Neural cell (in vitro differentiated cells): ENCODE results near the gene C11orf21. TPM values are rescaled to one million over a fixed set of nuclear protein-coding genes. Genes with fewer than 3 reads are reported as not detected.

Experiments used
- H2AFZ ChIP-seq: fragments of 200-600, 300-800 bp; sonication (generic), shearing (Covaris generic); 2 replicates; pipeline ENCODE4 v1.6.0; 2014; ENCODE audit warnings: low read depth, mild to moderate bottlenecking, antibody characterized with exemption, low read length, moderate library complexity
- H3F3A ChIP-seq: fragments of 200-600 bp; shearing (Covaris generic); 2 replicates; pipeline ENCODE4 v1.6.1; 2016; ENCODE audit warnings: mild to moderate bottlenecking, moderate library complexity, mixed read lengths, antibody characterized with exemption, low read length; ENCODE audit not compliant: insufficient read depth, poor library complexity, severe bottlenecking
- H3K27ac ChIP-seq: fragments of 200-600, 300-800 bp; sonication (generic), shearing (Covaris generic); 2 replicates; pipeline ENCODE4 v1.5.1; 2014; ENCODE audit warnings: mild to moderate bottlenecking, low read length, moderate library complexity
- H3K27me3 ChIP-seq: fragments of 300-800, 200-600 bp; sonication (generic), shearing (Covaris generic); 2 replicates; pipeline ENCODE4 v1.6.0; 2014; ENCODE audit warnings: mild to moderate bottlenecking, low read depth, low read length, moderate library complexity; ENCODE audit not compliant: insufficient read depth
- H3K36me3 ChIP-seq: fragments of 300-800, 200-600 bp; sonication (generic), shearing (Covaris generic); 2 replicates; pipeline ENCODE4 v1.5.1; 2014; ENCODE audit warnings: mild to moderate bottlenecking, antibody characterized with exemption, low read length, moderate library complexity; ENCODE audit not compliant: insufficient read depth
- H3K4me2 ChIP-seq: fragments of 300-800, 200-600 bp; sonication (generic), shearing (Covaris generic); 2 replicates; pipeline ENCODE4 v1.6.0; 2014; ENCODE audit warnings: mild to moderate bottlenecking, low read length
- H3K4me3 ChIP-seq: fragments of 300-800, 200-600 bp; sonication (generic), shearing (Covaris generic); 2 replicates; pipeline ENCODE4 v1.5.1; 2014; ENCODE audit warnings: mild to moderate bottlenecking, low read length, moderate library complexity
- H3K79me2 ChIP-seq: fragments of 200-600 bp; shearing (Covaris generic); replicated peaks from 2 replicates; pipeline ENCODE4 v1.6.0; 2014; ENCODE audit warnings: mild to moderate bottlenecking, low read length, moderate library complexity; ENCODE audit not compliant: insufficient read depth
- H3K9ac ChIP-seq: fragments of 300-800, 200-600 bp; sonication (generic), shearing (Covaris generic); 2 replicates; pipeline ENCODE4 v1.6.1; 2016; ENCODE audit warnings: mild to moderate bottlenecking, low read length, mixed read lengths
- H3K9me2 ChIP-seq: fragments of 200-600 bp; shearing (Covaris generic); 2 replicates; pipeline ENCODE4 v1.6.1; 2016; ENCODE audit warnings: mild to moderate bottlenecking, low read length, mixed read lengths; ENCODE audit not compliant: insufficient read depth
- H3K9me3 ChIP-seq: fragments of 200-600, 300-800 bp; sonication (generic), shearing (Covaris generic); 2 replicates; pipeline ENCODE4 v1.6.1; 2016; ENCODE audit warnings: mild to moderate bottlenecking, mixed run types, low read length, moderate library complexity, mixed read lengths
- H4K20me1 ChIP-seq: fragments of 200-600 bp; shearing (Covaris generic); 2 replicates; pipeline ENCODE4 v1.6.1; 2016; ENCODE audit warnings: mild to moderate bottlenecking, mixed run types; ENCODE audit not compliant: insufficient read depth
- EP300 ChIP-seq: fragments of 450-650 bp; conservative IDR thresholded peaks from 2 replicates; pipeline ENCODE4 v1.6.1; 2014; ENCODE audit warnings: antibody characterized with exemption, mild to moderate bottlenecking, moderate library complexity; ENCODE audit not compliant: poor library complexity, severe bottlenecking
- EZH2 ChIP-seq: fragments of 200-600, 300-800 bp; shearing (Covaris generic), sonication (generic); IDR thresholded peaks from 2 replicates; pipeline ENCODE4 v1.6.1; 2014; ENCODE audit warnings: antibody characterized with exemption, low read length, borderline replicate concordance, mild to moderate bottlenecking; ENCODE audit not compliant: insufficient read depth, poor library complexity, severe bottlenecking
- MXI1 ChIP-seq: fragments of 450-650 bp; conservative IDR thresholded peaks from 2 replicates; pipeline ENCODE4 v1.6.1; 2014; ENCODE audit warnings: antibody characterized with exemption, mild to moderate bottlenecking; ENCODE audit not compliant: poor library complexity, severe bottlenecking
- POLR2AphosphoS5 ChIP-seq: IDR thresholded peaks from 2 replicates; pipeline ENCODE4 v1.6.1; 2012
- RAD21 ChIP-seq: fragments of 450-650 bp; conservative IDR thresholded peaks from 2 replicates; pipeline ENCODE4 v1.6.1; 2014; ENCODE audit warnings: antibody characterized with exemption, mild to moderate bottlenecking, moderate library complexity
- SMC3 ChIP-seq: fragments of 450-650 bp; conservative IDR thresholded peaks from 2 replicates; pipeline ENCODE4 v1.6.1; 2014; ENCODE audit warnings: antibody characterized with exemption, mild to moderate bottlenecking, moderate library complexity; ENCODE audit not compliant: poor library complexity
- TAF1 ChIP-seq: IDR thresholded peaks from 2 replicates; pipeline ENCODE4 v1.6.1; 2012; ENCODE audit warnings: low read depth
- polyA plus RNA-seq: library from polyadenylated mRNA; depleted of rRNA; stranded (reverse); fragments of >200 nt; gene quantifications from 2 replicates; pipeline ENCODE4 v1.2.3, GENCODE V29; 2014
- TF ChIP-seq, protein P1 (sequence below): fragments of 450-650 bp; IDR thresholded peaks from 2 replicates; pipeline ENCODE4 v1.5.1; 2014; ENCODE audit warnings: antibody characterized with exemption, mild to moderate bottlenecking, moderate library complexity; ENCODE audit not compliant: poor library complexity, severe bottlenecking
- TF ChIP-seq, protein P2 (sequence below): IDR thresholded peaks from 2 replicates; pipeline ENCODE4 v1.6.1; 2012; ENCODE audit warnings: borderline replicate concordance

C11orf21 gene
- polyA plus RNA-seq, 1 donor from 2014 or later: not detected

DNA sequence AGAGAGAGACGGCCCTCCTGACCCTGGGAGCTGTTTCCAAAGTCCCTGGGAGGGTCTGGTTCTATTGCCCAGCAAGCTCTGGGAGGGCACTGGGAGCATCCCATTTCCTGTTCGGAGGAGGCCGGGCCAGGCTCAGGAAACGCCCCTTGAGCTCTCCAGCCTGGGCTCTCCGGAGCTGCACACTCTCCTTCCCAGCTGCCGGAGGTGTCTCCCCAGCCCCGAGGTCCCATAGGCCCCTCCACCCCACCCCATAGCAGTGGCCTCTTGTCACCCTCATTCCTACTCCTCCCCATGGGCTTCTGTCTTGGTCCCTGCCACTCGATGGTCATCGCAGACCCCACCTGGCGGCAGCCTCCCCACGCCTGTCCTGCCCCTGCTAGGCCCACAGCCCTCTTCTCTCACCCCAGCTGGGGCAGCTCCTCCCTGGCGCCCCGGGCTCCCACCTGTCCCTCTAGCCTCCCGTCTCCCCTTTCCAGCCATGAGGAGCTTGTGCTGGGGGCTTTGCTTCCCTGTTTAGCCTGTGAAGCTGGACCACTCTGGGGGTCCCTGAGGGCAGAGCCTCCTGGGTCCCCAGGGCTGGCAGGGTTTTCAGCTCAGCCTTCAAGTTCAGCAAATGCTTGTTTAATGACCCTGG is 2.9 kb upstream of the C11orf21 start:
- no peak overlapping the region for H3K4me3 ChIP-seq
- no peaks in the 10 kb centered on the region for H3F3A ChIP-seq
- TF ChIP-seq, protein P1, sequence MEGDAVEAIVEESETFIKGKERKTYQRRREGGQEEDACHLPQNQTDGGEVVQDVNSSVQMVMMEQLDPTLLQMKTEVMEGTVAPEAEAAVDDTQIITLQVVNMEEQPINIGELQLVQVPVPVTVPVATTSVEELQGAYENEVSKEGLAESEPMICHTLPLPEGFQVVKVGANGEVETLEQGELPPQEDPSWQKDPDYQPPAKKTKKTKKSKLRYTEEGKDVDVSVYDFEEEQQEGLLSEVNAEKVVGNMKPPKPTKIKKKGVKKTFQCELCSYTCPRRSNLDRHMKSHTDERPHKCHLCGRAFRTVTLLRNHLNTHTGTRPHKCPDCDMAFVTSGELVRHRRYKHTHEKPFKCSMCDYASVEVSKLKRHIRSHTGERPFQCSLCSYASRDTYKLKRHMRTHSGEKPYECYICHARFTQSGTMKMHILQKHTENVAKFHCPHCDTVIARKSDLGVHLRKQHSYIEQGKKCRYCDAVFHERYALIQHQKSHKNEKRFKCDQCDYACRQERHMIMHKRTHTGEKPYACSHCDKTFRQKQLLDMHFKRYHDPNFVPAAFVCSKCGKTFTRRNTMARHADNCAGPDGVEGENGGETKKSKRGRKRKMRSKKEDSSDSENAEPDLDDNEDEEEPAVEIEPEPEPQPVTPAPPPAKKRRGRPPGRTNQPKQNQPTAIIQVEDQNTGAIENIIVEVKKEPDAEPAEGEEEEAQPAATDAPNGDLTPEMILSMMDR: no peak
- TF ChIP-seq RAD21: no peak
- no peaks in the 10 kb centered on the region for H3K9me3 ChIP-seq
- H3K4me2 ChIP-seq: no peak overlapping the region
- no peaks in the 10 kb centered on the region for H3K79me2 ChIP-seq
- H3K9me2 ChIP-seq: no peaks in the 10 kb centered on the region
- no peaks in the 10 kb centered on the region for H3K27me3 ChIP-seq
- H4K20me1 ChIP-seq: no peaks in the 10 kb centered on the region
- no peak overlapping the region for H3K27ac ChIP-seq
- H3K9ac ChIP-seq: no peak overlapping the region
- H3K36me3 ChIP-seq: no peaks in the 10 kb centered on the region
- H2AFZ ChIP-seq: no peak overlapping the region

- Histone ChIP-seq H3K27me3 (no peaks in the 10 kb centered on the region), H3K79me2 (no peaks in the 10 kb centered on the region), H2AFZ (no peak overlapping the region), H3K4me3 (no peak overlapping the region), H4K20me1 (no peaks in the 10 kb centered on the region), H3K27ac (no peak overlapping the region), H3K9me2 (no peaks in the 10 kb centered on the region), H3K9ac (no peak overlapping the region), H3K9me3 (no peaks in the 10 kb centered on the region), H3K36me3 (no peaks in the 10 kb centered on the region), H3F3A (no peaks in the 10 kb centered on the region), H3K4me2 (no peak overlapping the region)
- TF ChIP-seq EP300: no peak
- no peak for TF ChIP-seq POLR2AphosphoS5
- TF ChIP-seq TAF1: no peak
Observed at GRCh38 chr11:2303627-2304505, 2.1 kb upstream of the C11orf21 start.

- no peak overlapping the region for H3K4me2 ChIP-seq
- H3K27ac ChIP-seq: no peak overlapping the region
- H4K20me1 ChIP-seq: no peaks in the 10 kb centered on the region
- no peaks in the 10 kb centered on the region for H3K36me3 ChIP-seq
- no peak overlapping the region for H3K4me3 ChIP-seq
- no peaks in the 10 kb centered on the region for H3K9me3 ChIP-seq
- H3F3A ChIP-seq: no peaks in the 10 kb centered on the region
- H2AFZ ChIP-seq: no peak overlapping the region
- no peaks in the 10 kb centered on the region for H3K79me2 ChIP-seq
- H3K9me2 ChIP-seq: no peaks in the 10 kb centered on the region
- no peak for TF ChIP-seq MXI1
- TF ChIP-seq, protein P2, sequence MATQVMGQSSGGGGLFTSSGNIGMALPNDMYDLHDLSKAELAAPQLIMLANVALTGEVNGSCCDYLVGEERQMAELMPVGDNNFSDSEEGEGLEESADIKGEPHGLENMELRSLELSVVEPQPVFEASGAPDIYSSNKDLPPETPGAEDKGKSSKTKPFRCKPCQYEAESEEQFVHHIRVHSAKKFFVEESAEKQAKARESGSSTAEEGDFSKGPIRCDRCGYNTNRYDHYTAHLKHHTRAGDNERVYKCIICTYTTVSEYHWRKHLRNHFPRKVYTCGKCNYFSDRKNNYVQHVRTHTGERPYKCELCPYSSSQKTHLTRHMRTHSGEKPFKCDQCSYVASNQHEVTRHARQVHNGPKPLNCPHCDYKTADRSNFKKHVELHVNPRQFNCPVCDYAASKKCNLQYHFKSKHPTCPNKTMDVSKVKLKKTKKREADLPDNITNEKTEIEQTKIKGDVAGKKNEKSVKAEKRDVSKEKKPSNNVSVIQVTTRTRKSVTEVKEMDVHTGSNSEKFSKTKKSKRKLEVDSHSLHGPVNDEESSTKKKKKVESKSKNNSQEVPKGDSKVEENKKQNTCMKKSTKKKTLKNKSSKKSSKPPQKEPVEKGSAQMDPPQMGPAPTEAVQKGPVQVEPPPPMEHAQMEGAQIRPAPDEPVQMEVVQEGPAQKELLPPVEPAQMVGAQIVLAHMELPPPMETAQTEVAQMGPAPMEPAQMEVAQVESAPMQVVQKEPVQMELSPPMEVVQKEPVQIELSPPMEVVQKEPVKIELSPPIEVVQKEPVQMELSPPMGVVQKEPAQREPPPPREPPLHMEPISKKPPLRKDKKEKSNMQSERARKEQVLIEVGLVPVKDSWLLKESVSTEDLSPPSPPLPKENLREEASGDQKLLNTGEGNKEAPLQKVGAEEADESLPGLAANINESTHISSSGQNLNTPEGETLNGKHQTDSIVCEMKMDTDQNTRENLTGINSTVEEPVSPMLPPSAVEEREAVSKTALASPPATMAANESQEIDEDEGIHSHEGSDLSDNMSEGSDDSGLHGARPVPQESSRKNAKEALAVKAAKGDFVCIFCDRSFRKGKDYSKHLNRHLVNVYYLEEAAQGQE: no peak
- no peak for TF ChIP-seq SMC3
- TF ChIP-seq TAF1: no peak
- TF ChIP-seq EP300: no peak
- no peak for TF ChIP-seq EZH2
- TF ChIP-seq RAD21: no peak
- no peak for TF ChIP-seq POLR2AphosphoS5
- TF ChIP-seq, protein P1: no peak
- H3K9ac ChIP-seq: no peak overlapping the region
- H3K27me3 ChIP-seq: no peaks in the 10 kb centered on the region
Observed at GRCh38 chr11:2302896-2303626, 1.3 kb upstream of the C11orf21 start.
